Psoas muscle (tissue), 8 donors: Measurements from ENCODE around the gene ADCY7. TPM values are rescaled to one million over a fixed set of nuclear protein-coding genes. Genes with fewer than 3 reads are reported as not detected.

Experiments used
- ATAC-seq, 4 donors: fragments of 200-7000 bp; cut with Tn5 transposase; one replicate each; pipeline ENCODE4 v1.9.1; 2020; ENCODE audit warnings: moderate library complexity in 3 of 4, mild to moderate bottlenecking in 2 of 4
- DNase-seq, 2 donors: peaks; one replicate each; pipeline ENCODE4 v3.0.0-alpha.2; 2020
- H3K27ac ChIP-seq: fragments of 200-600 bp; one replicate; pipeline ENCODE4 v1.8.0; 2022
- H3K27me3 ChIP-seq, 3 donors: fragments of 200-600 bp in 1 of 3; one replicate each; pipeline versions ENCODE4 v1.6.1 to v1.8.0; 2013 to 2022; ENCODE audit warnings: low read length in 2 of 3, mild to moderate bottlenecking in 2 of 3, moderate library complexity in 1 of 3; ENCODE audit not compliant: insufficient read depth in 3 of 3
- H3K36me3 ChIP-seq, 2 donors: fragments of 200-600 bp in 1 of 2; one replicate each; pipeline versions ENCODE4 v1.6.1 to v1.8.0; 2013 to 2022; ENCODE audit warnings: low read depth in 1 of 2, mild to moderate bottlenecking in 1 of 2, moderate library complexity in 1 of 2; ENCODE audit not compliant: insufficient read depth in 1 of 2
- H3K4me1 ChIP-seq: fragments of 200-600 bp; one replicate; pipeline ENCODE4 v1.8.0; 2022
- H3K4me3 ChIP-seq: fragments of 200-600 bp; one replicate; pipeline ENCODE4 v1.8.0; 2022; ENCODE audit warnings: mild to moderate bottlenecking
- H3K9me3 ChIP-seq: fragments of 200-600 bp; one replicate; pipeline ENCODE4 v1.8.0; 2022
- CTCF ChIP-seq: fragments of 200-600 bp; IDR thresholded peaks from one replicate; pipeline ENCODE4 v1.8.0; 2022; ENCODE audit warnings: antibody characterized with exemption
- WGBS, 3 donors: extraction: QIAGEN DNeasy Blood & Tissue Kit; methylation state at CpG; one replicate each; pipeline versions ENCODE4 v1.1.6 to v1.1.7; 2013; 5-methylcytosine and 5-hydroxymethylcytosine counted together
- intact Hi-C, 2 donors: fragments of 100-400 bp; cut with DNase I; formaldehyde crosslinking; loops; one replicate each; pipeline versions ENCODE4 v1.11.0 to v1.14.2; 2022
- polyA plus RNA-seq, 3 donors: library from polyadenylated mRNA; stranded (reverse); fragments of 200-250 nt; gene quantifications; one replicate each; pipeline ENCODE4 v1.2.3, GENCODE V29; 2013
- total RNA-seq, 4 donors: library from RNA; stranded (reverse); fragmentation: NEBNext Ultra II Directional in 2 of 4; extraction: Animal tissue kit (Norgen Biotek cat#: 25700) in 2 of 4; gene quantifications; one replicate each; pipeline versions ENCODE4 v1.2.1 to v1.2.4, GENCODE V29; 2021 to 2023
- donor health status: healthy with polysubstance abuse.
- donor health status: DM: no; HTN: no; CAD: no; lungs with moderate emphysema.
- donor health status: Bipolar disorder and iron deficiency.
- donor health status: healthy.
- donor health status: DM: yes; HTN: yes; CAD: no.
- donor health status: DM: no; HTN: no; CAD: no.
- donor health status: DM: no; HTN: no; CAD: no.
- donor health status: DM: yes; HTN: yes; CAD: no.

ADCY7 gene
- total and polyA plus RNA-seq, 7 donors: 0.34 to 5.5 (median 3.1) TPM

GRCh38 chr16:50354629-50355456, 88.5 kb downstream of the ADCY7 start:
- TF ChIP-seq CTCF: peak; percentile 61
- WGBS, 3 donors: 71 to 78% (median 77%) methylated on average over 11 of the region's 11 CpGs
- Histone ChIP-seq H3K9me3 (no peaks in the 10 kb centered on the region), H3K4me1 (peaks cover 3% of the 10 kb centered on the region), H3K27me3 (no peaks in the 10 kb centered on the region), H3K27ac (no peak overlapping the region), H3K4me3 (no peak overlapping the region), H3K36me3 (peaks cover 3 to 66% of the 10 kb centered on the region in 2 donors)
- intact Hi-C loops: loop anchor here in 1 of 2 donors (10.0 kb wide), 1 partner anchor 110 kb away; no protein-coding TSS in a partner anchor
- no peak for DNase-seq
- ATAC-seq: no peak

GRCh38 chr16:50359626-50360025, 93.3 kb downstream of the ADCY7 start:
- peaks cover 0 to 54% of the 10 kb centered on the region in 2 donors for H3K36me3 ChIP-seq
- H3K4me3 ChIP-seq: no peak overlapping the region
- peaks cover 23% of the 10 kb centered on the region for H3K4me1 ChIP-seq
- ATAC-seq (no peak), DNase-seq (no peak)
- 41 to 62% (median 52%) methylated on average over 1 of the region's 1 CpG for WGBS, 3 donors
- TF ChIP-seq CTCF: no peak
- H3K27ac ChIP-seq: peak overlapping the region; percentile 72
- H3K27me3 ChIP-seq: no peaks in the 10 kb centered on the region
- intact Hi-C loops: loop anchor here (5.0 to 10.0 kb wide), 5 partner anchors 115 to 385 kb away; partner anchors contain the start of genes CNEP1R1 (in 1 of the 2) and CYLD (in 1 of the 2)
- no peaks in the 10 kb centered on the region for H3K9me3 ChIP-seq

- ATAC-seq (peak; percentile 58 to 83 (median 78)), DNase-seq (no peak)
- Histone ChIP-seq H3K27ac (peak overlapping the region; percentile 72), H3K4me1 (peaks cover 23% of the 10 kb centered on the region), H3K27me3 (no peaks in the 10 kb centered on the region), H3K4me3 (no peak overlapping the region), H3K36me3 (peaks cover 0 to 58% of the 10 kb centered on the region in 2 donors), H3K9me3 (no peaks in the 10 kb centered on the region)
- TF ChIP-seq CTCF: no peak
- intact Hi-C loops: loop anchor here (5.0 to 10.0 kb wide), 4 partner anchors 143 to 385 kb away; partner anchors contain the start of genes CNEP1R1 (in 1 of the 2) and CYLD (in 1 of the 2)
- 33 to 53% (median 37%) methylated on average over 6 of the region's 6 CpGs for WGBS, 3 donors
Measured at GRCh38 chr16:50360033-50360778, 93.9 kb downstream of the ADCY7 start.

GRCh38 chr16:50360779-50361178, 94.4 kb downstream of the ADCY7 start:
- intact Hi-C loops: loop anchor here (5.0 to 10.0 kb wide), 4 partner anchors 143 to 384 kb away; partner anchors contain the start of genes CNEP1R1 (in 1 of the 2) and CYLD (in 1 of the 2)
- Histone ChIP-seq H3K27ac (peak overlapping the region; percentile 72), H3K9me3 (no peaks in the 10 kb centered on the region), H3K36me3 (peaks cover 0 to 63% of the 10 kb centered on the region in 2 donors), H3K4me3 (no peak overlapping the region), H3K27me3 (no peaks in the 10 kb centered on the region), H3K4me1 (peaks cover 25% of the 10 kb centered on the region)
- no peak for TF ChIP-seq CTCF
- 23 to 29% (median 27%) methylated on average over 3 of the region's 3 CpGs for WGBS, 3 donors
- DNase-seq (no peak), ATAC-seq (peak; percentile 48 to 92 (median 88))
